Adrenal gland (tissue), 5 donors: Measurements from ENCODE around the gene KIF26B.

Experiments used
- POLR2A ChIP-seq, 2 donors: fragments of 450-650 bp; IDR thresholded peaks; one replicate each; pipeline ENCODE4 v1.6.1; 2017; ENCODE audit warnings: antibody characterized with exemption in 2 of 2, mild to moderate bottlenecking in 2 of 2, moderate library complexity in 1 of 2
- TF ChIP-seq, protein P1 (sequence below), 6 experiments: fragments of 450-650 bp in 4 of 6; fragments of 200-600 bp in 2 of 6; sonication (generic) in 1 of 6; IDR thresholded peaks; 1 replicate in 5 of 6; 2 replicates in 1 of 6; pipeline versions ENCODE4 v1.5.1 to v1.8.0; 2016 to 2021; ENCODE audit warnings: antibody characterized with exemption in 6 of 6, mild to moderate bottlenecking in 2 of 6, moderate library complexity in 1 of 6
- donor health status: DM: no; HTN: no; CAD: no.

DNA sequence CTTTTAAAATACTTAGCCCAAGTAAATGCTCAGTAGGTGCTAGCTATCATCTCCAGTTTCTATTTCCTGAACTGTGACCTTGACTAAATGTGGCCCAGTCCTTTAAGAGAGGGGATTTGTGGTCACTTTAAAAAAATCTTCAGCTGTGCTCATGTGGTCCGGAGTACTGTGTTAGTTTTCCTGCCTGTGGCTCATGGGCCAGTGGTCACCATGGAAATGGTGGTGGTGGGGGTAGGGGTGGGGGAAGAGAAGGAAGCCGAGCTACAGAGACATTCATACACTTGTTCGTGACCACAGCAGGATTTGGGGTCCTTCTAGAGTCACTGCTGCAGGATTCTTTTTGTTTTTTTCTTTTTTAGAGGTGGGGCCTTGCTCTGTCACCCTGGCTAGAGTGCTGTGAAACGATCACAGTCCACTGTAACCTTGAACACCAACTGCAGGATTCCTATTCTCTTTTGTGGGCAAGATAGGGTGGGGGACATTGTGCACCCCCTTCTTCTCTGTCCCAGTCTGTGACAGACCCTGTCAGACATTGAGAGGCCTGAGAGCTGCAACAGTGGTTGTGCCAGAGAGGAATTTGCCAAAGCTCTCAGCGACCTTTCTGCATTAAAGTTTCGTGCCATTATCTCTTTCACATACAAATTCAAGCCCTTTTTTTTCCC is 25.8 kb downstream of the KIF26B start:
- TF ChIP-seq POLR2A (IDR thresholded peaks at IDR 0.05) = no peak
- TF ChIP-seq, protein P1, sequence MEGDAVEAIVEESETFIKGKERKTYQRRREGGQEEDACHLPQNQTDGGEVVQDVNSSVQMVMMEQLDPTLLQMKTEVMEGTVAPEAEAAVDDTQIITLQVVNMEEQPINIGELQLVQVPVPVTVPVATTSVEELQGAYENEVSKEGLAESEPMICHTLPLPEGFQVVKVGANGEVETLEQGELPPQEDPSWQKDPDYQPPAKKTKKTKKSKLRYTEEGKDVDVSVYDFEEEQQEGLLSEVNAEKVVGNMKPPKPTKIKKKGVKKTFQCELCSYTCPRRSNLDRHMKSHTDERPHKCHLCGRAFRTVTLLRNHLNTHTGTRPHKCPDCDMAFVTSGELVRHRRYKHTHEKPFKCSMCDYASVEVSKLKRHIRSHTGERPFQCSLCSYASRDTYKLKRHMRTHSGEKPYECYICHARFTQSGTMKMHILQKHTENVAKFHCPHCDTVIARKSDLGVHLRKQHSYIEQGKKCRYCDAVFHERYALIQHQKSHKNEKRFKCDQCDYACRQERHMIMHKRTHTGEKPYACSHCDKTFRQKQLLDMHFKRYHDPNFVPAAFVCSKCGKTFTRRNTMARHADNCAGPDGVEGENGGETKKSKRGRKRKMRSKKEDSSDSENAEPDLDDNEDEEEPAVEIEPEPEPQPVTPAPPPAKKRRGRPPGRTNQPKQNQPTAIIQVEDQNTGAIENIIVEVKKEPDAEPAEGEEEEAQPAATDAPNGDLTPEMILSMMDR (IDR thresholded peaks at IDR 0.05) = no peak
